ENCODE results near the gene ZNF345.

- TF ChIP-seq POLR2AphosphoS5 (IDR thresholded peaks at IDR 0.05; ENCODE audit: low read depth, low read length) (no peak), SIN3A (IDR thresholded peaks at IDR 0.05; ENCODE audit: borderline replicate concordance, insufficient read depth, low read length) (no peak), TAF1 (IDR thresholded peaks at IDR 0.05; ENCODE audit: borderline replicate concordance, insufficient read depth, low read length) (no peak)
- TF ChIP-seq, protein P1, sequence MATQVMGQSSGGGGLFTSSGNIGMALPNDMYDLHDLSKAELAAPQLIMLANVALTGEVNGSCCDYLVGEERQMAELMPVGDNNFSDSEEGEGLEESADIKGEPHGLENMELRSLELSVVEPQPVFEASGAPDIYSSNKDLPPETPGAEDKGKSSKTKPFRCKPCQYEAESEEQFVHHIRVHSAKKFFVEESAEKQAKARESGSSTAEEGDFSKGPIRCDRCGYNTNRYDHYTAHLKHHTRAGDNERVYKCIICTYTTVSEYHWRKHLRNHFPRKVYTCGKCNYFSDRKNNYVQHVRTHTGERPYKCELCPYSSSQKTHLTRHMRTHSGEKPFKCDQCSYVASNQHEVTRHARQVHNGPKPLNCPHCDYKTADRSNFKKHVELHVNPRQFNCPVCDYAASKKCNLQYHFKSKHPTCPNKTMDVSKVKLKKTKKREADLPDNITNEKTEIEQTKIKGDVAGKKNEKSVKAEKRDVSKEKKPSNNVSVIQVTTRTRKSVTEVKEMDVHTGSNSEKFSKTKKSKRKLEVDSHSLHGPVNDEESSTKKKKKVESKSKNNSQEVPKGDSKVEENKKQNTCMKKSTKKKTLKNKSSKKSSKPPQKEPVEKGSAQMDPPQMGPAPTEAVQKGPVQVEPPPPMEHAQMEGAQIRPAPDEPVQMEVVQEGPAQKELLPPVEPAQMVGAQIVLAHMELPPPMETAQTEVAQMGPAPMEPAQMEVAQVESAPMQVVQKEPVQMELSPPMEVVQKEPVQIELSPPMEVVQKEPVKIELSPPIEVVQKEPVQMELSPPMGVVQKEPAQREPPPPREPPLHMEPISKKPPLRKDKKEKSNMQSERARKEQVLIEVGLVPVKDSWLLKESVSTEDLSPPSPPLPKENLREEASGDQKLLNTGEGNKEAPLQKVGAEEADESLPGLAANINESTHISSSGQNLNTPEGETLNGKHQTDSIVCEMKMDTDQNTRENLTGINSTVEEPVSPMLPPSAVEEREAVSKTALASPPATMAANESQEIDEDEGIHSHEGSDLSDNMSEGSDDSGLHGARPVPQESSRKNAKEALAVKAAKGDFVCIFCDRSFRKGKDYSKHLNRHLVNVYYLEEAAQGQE (IDR thresholded peaks at IDR 0.05; ENCODE audit: insufficient read depth in 1 of 2, low read depth in 2 of 2, low read length in 2 of 2), result no peak
Measured at GRCh38 chr19:36898422-36898821, 47.7 kb downstream of the ZNF345 start.

Measured in PFSK-1 (cell line).